Cardiac muscle cell (in vitro differentiated cells and primary cell): ENCODE measurements around the gene LMO1. TPM values are rescaled to one million over a fixed set of nuclear protein-coding genes. Genes with fewer than 3 reads are reported as not detected.
A peak's percentile ranks its signal among the peaks of the same experiment; 100 is the strongest.

Experiments
- DNase-seq, 2 donors: peaks; one replicate each; pipeline versions ENCODE4 v3.0.0 to v3.0.0-alpha.2; 2010 to 2017; ENCODE audit warnings: low read depth in 1 of 2, low spot score in 1 of 2
- H3K27ac ChIP-seq: fragments of 200-600 bp; sonication (generic); 2 replicates; pipeline ENCODE4 v1.5.1; 2016
- H3K27me3 ChIP-seq: fragments of 200-600 bp; sonication (generic); 2 replicates; pipeline ENCODE4 v1.6.0; 2016; ENCODE audit warnings: control low read depth
- H3K36me3 ChIP-seq: fragments of 200-600 bp; sonication (generic); 2 replicates; pipeline ENCODE4 v1.5.1; 2016; ENCODE audit warnings: control low read depth
- H3K4me1 ChIP-seq: fragments of 200-600 bp; sonication (generic); 2 replicates; pipeline ENCODE4 v1.8.1; 2017; ENCODE audit warnings: low read depth, mild to moderate bottlenecking, mixed run types
- H3K4me3 ChIP-seq: fragments of 200-600 bp; sonication (generic); 2 replicates; pipeline ENCODE4 v1.5.1; 2016; ENCODE audit warnings: mild to moderate bottlenecking
- H3K9me3 ChIP-seq: fragments of 200-600 bp; sonication (generic); 2 replicates; pipeline ENCODE4 v1.5.1; 2017; ENCODE audit warnings: low read depth, mild to moderate bottlenecking, control low read depth
- polyA plus RNA-seq: library from polyadenylated mRNA; unstranded; fragments of >200 nt; fragmentation: Nextera tagmentation; extraction: Ambion mirVana; gene quantifications from 2 replicates; pipeline ENCODE4 v1.2.1, GENCODE V29; 2016
- total RNA-seq: library from RNA; depleted of rRNA; stranded (reverse); fragments of >200 nt; gene quantifications from 2 replicates; pipeline ENCODE4 v1.2.3, GENCODE V29; 2016
- TF ChIP-seq, protein P1 (sequence below): IDR thresholded peaks from 2 replicates; pipeline ENCODE4 v1.5.1; 2012; ENCODE audit warnings: low read depth, mild to moderate bottlenecking, low read length

The LMO1 gene
- total and polyA plus RNA-seq, 2 experiments from 2014 or later, result 0.45 to 3.6 TPM

DNA sequence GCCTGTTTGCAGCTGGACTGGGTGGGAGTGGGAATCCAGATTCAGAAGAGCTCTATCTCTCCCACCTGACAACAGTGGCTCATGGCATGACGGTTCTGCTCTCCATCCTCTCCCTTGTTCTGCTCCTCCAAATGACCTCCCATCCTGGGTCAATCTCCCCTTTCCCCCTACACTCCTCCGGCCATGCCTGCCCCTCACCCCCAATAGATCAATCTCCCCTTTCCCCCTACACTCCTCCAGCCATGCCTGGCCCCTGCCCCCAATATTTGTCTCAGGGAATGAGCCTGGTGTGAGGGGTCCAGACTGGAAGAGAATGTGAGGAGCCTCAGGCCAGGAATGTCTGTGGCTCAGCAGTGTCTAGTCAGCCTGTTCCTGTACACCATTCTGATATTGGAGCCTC, 64.0 kb downstream of the LMO1 start:
- Histone ChIP-seq H3K27ac (no peak overlapping the region), H3K4me3 (no peak overlapping the region), H3K36me3 (no peaks in the 10 kb centered on the region), H3K4me1 (no peaks in the 10 kb centered on the region), H3K27me3 (peaks cover 48% of the 10 kb centered on the region), H3K9me3 (no peaks in the 10 kb centered on the region)
- TF ChIP-seq, protein P1, sequence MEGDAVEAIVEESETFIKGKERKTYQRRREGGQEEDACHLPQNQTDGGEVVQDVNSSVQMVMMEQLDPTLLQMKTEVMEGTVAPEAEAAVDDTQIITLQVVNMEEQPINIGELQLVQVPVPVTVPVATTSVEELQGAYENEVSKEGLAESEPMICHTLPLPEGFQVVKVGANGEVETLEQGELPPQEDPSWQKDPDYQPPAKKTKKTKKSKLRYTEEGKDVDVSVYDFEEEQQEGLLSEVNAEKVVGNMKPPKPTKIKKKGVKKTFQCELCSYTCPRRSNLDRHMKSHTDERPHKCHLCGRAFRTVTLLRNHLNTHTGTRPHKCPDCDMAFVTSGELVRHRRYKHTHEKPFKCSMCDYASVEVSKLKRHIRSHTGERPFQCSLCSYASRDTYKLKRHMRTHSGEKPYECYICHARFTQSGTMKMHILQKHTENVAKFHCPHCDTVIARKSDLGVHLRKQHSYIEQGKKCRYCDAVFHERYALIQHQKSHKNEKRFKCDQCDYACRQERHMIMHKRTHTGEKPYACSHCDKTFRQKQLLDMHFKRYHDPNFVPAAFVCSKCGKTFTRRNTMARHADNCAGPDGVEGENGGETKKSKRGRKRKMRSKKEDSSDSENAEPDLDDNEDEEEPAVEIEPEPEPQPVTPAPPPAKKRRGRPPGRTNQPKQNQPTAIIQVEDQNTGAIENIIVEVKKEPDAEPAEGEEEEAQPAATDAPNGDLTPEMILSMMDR, result no peak
- DNase-seq, result no peak

DNA sequence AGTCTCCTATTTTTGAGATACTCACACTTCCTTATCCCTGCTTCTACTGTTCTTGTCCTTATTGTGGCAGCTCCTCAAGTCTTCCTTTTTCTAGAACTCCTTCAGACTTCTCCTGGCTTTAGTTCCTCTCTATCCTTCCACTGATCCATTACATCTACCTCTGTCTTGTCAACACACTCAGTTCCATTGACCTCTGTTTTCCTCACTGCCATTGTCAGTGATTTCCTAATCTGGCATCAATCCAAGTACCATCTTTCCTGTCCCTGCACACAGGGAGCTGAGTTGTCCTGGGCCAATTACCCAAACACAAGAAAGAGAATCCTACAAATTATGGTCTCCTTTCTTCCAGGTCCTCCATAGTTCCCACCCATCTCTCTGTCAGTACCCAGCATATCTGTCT, 66.9 kb downstream of the LMO1 start:
- DNase-seq, result no peak
- Histone ChIP-seq H3K27ac (no peak overlapping the region), H3K9me3 (no peaks in the 10 kb centered on the region), H3K27me3 (peaks cover 48% of the 10 kb centered on the region), H3K4me3 (no peak overlapping the region), H3K36me3 (no peaks in the 10 kb centered on the region), H3K4me1 (no peaks in the 10 kb centered on the region)
- TF ChIP-seq, protein P1, result no peak

DNA sequence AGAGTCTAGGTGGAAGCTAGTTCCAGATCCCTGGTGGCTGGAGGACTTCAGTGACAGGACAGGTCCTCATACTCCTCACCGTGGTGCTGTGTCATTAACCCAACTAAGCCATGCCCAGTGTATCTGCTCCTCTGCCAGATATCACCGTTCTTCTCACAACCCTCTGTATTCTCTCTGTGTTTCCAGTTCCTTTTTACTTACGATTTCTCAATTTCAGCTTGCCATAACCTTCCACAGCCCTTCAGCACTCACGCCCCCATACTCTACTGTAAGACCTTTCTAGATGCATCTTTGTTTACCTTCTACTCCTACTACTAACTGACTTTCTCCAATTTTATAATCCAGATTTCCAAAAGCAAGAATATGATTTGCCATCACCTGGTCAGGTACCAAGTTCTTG, 68.7 kb downstream of the LMO1 start:
- no peak for DNase-seq
- Histone ChIP-seq H3K4me3 (no peak overlapping the region), H3K9me3 (no peaks in the 10 kb centered on the region), H3K27ac (no peak overlapping the region), H3K36me3 (no peaks in the 10 kb centered on the region), H3K4me1 (no peaks in the 10 kb centered on the region), H3K27me3 (peaks cover 47% of the 10 kb centered on the region)
- TF ChIP-seq, protein P1, result no peak

GRCh38 chr11:8192896-8193209, 70.8 kb downstream of the LMO1 start:
- TF ChIP-seq, protein P1, result no peak
- Histone ChIP-seq H3K4me3 (no peak overlapping the region), H3K4me1 (no peaks in the 10 kb centered on the region), H3K36me3 (no peaks in the 10 kb centered on the region), H3K27me3 (peaks cover 29% of the 10 kb centered on the region), H3K9me3 (no peaks in the 10 kb centered on the region), H3K27ac (no peak overlapping the region)
- DNase-seq, result no peak

DNA sequence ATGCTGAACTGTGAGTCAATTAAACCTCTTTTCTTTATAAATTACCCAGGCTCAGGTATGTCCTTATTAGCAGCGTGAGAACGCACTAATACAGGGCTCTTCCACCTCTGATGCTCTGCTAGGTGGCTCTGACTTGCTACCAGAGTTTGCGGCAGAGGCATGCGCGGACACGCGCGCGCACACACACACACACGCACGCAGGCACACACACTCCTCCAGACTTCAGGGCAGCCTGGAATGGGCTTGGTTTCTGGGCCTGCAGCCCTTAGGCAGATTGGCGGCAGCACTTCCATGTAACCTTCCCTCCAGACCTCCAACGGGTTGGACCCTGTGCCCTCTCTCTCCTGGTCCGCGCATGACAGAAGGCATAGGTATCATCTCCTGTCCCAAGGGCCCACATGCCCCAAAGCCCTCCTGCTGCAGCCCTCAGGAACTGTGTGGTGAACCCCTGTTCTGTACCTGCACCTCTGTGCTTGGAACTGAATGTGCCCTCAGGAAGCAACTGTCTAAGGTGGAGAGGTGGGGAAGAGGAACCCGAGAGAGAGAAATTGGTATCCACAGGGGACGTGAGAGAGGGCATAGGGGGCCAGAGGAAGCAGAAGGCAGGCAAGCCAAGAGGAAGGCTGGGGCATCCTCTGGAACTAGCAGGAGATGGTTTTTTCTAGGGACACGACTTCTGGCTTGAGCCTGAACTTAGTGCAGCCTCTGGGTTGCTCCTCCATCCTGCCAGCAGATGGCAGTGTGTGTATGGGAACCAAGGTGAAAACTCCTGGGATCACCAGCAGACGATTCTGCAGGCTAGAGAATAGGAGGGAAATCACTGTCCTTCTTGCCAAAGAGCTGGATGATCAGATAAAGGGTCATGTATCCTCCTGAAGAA, 71.4 kb downstream of the LMO1 start:
- TF ChIP-seq, protein P1, result peak; percentile 88
- Histone ChIP-seq H3K27me3 (peaks cover 23% of the 10 kb centered on the region), H3K4me1 (no peaks in the 10 kb centered on the region)

More for the DNA sequence above, 71.4 kb downstream of the LMO1 start:
- Histone ChIP-seq H3K36me3 (no peaks in the 10 kb centered on the region), H3K9me3 (no peaks in the 10 kb centered on the region), H3K27ac (no peak overlapping the region), H3K4me3 (no peak overlapping the region)
- peak; percentile 73 to 78 for DNase-seq
